ENCODE measurements around the gene DPP6. TPM values are rescaled to one million over a fixed set of nuclear protein-coding genes. Genes with fewer than 3 reads are reported as not detected.

The DPP6 gene
- total RNA-seq, 2 donors from 2014 or later = 0.99 to 1.8 TPM

- no peak for DNase-seq
Observed at GRCh38 chr7:154804449-154804848, 752.3 kb downstream of the DPP6 start.

DNA sequence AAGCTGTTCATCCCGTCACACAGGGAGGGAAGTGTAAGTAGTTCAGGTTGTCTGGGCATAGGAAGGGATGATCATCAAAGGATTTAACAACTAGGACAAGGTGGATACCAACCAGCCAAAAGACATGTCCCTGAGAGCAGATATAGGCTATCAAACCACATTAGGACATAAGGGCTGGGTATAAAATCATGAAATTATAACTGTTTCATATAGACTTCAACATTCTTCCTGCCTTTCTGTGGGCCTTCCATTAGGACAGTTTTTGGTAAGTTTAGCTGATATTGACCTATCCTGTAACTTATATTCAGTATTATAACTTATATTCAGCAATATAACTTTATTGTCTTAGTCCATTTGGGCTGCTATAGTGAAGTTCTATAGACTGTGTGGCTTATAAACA is 759.8 kb downstream of the DPP6 start:
- H3K36me3 ChIP-seq (replicated peaks in 1 of 2; ENCODE audit: insufficient read depth in 1 of 2, low read depth in 2 of 2) = no peaks in the 10 kb centered on the region
- TF ChIP-seq CTCF (IDR thresholded peaks at IDR 0.05) = no peak
- no peak for TF ChIP-seq POLR2A (IDR thresholded peaks at IDR 0.05)
- WGBS, 2 donors = 89 to 96% methylated on average over 1 of the region's 1 CpG
- no peak for DNase-seq
- no peak overlapping the region for H3K4me3 ChIP-seq
- intact Hi-C loops (cut with DNase I) = no loop called here
- no peaks in the 10 kb centered on the region for H3K27me3 ChIP-seq
- H3K9me3 ChIP-seq = peaks cover 0 to 9% (median 2%) of the 10 kb centered on the region in 3 donors
- H3K27ac ChIP-seq = no peak overlapping the region
- no peaks in the 10 kb centered on the region for H3K4me1 ChIP-seq
- no peak for ATAC-seq

More at GRCh38 chr7:154804449-154804848, 752.3 kb downstream of the DPP6 start:
- Histone ChIP-seq H3K9me3 (no peaks in the 10 kb centered on the region), H3K27ac (no peak overlapping the region), H3K4me3 (no peak overlapping the region), H3K36me3 (replicated peaks in 1 of 2; ENCODE audit: insufficient read depth in 1 of 2, low read depth in 2 of 2) (no peaks in the 10 kb centered on the region), H3K27me3 (no peaks in the 10 kb centered on the region), H3K4me1 (no peaks in the 10 kb centered on the region)
- WGBS, 2 donors = 90% methylated on average over 3 of the region's 3 CpGs; no CpG with 5 or more reads in 1 of the 2 donors
- no peak for ATAC-seq
- intact Hi-C loops (cut with DNase I) = loop anchor here (10.0 kb wide), 1 partner anchor 60 kb away; no protein-coding TSS in a partner anchor
- TF ChIP-seq POLR2A (IDR thresholded peaks at IDR 0.05) (no peak), CTCF (IDR thresholded peaks at IDR 0.05) (no peak)

- Histone ChIP-seq H3K27ac (no peak overlapping the region), H3K4me1 (no peaks in the 10 kb centered on the region), H3K9me3 (no peaks in the 10 kb centered on the region), H3K36me3 (replicated peaks in 1 of 2; ENCODE audit: insufficient read depth in 1 of 2, low read depth in 2 of 2) (no peaks in the 10 kb centered on the region), H3K4me3 (no peak overlapping the region), H3K27me3 (no peaks in the 10 kb centered on the region)
- intact Hi-C loops (cut with DNase I) = no loop called here
- no peak for ATAC-seq
- no peak for DNase-seq
- WGBS, 2 donors = 75 to 82% methylated on average over 7 of the region's 7 CpGs
- TF ChIP-seq CTCF (IDR thresholded peaks at IDR 0.05) (no peak), POLR2A (IDR thresholded peaks at IDR 0.05) (no peak)
Observed at GRCh38 chr7:154817224-154817896, 765.2 kb downstream of the DPP6 start.

DNA sequence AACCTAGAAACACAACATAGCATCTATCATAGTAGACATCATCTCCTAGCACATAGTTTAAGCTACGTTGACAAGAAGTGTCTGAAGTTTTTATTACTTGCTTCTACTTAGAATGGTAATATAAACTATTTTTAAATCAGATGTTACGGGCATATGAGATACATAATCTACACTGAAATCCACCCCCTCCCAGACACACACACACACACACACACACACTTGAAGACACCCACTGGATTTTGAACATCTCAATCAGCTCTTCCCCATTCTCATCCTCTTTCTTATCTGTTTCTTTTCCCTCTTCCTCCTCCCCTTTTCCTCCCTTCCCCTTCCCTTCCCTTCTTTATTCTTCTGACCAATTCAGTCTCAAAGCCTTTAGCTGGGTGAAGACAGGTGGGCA is 774.8 kb downstream of the DPP6 start:
- Histone ChIP-seq H3K36me3 (replicated peaks in 1 of 2; ENCODE audit: insufficient read depth in 1 of 2, low read depth in 2 of 2) (no peaks in the 10 kb centered on the region), H3K27ac (no peak overlapping the region), H3K27me3 (no peaks in the 10 kb centered on the region), H3K4me3 (no peak overlapping the region), H3K9me3 (no peaks in the 10 kb centered on the region), H3K4me1 (no peaks in the 10 kb centered on the region)
- 74 to 75% methylated on average over 2 of the region's 2 CpGs for WGBS, 2 donors
- TF ChIP-seq POLR2A (IDR thresholded peaks at IDR 0.05) = no peak
- TF ChIP-seq CTCF (IDR thresholded peaks at IDR 0.05) = no peak
- intact Hi-C loops (cut with DNase I) = no loop called here
- DNase-seq (no peak), ATAC-seq (no peak)
